K562 (cell line): ENCODE measurements around the gene MTA2. TPM values are rescaled to one million over a fixed set of nuclear protein-coding genes. Genes with fewer than 3 reads are reported as not detected.

Experiments used
- DIDO1 ChIP-seq: fragments of 450-650 bp; IDR thresholded peaks from 2 replicates; pipeline ENCODE4 v1.6.1; 2016; ENCODE audit warnings: low read depth, missing biosample characterization, missing genetic modification characterization
- ESRRB ChIP-seq: fragments of 250-450 bp; sonication (Bioruptor Pico); IDR thresholded peaks from 2 replicates; pipeline ENCODE4 v1.5.0; 2020; ENCODE audit warnings: mild to moderate bottlenecking, moderate library complexity, borderline replicate concordance
- EZH2 ChIP-seq: IDR thresholded peaks from 2 replicates; pipeline ENCODE4 v1.6.1; 2012; ENCODE audit warnings: low read depth, mild to moderate bottlenecking, inconsistent platforms, low read length, borderline replicate concordance
- FOXJ3 ChIP-seq: sonication (generic); formaldehyde crosslinking; IDR thresholded peaks from 2 replicates; pipeline ENCODE4 v1.4.0; 2020; ENCODE audit warnings: mild to moderate bottlenecking, missing genetic modification reagents
- GABPB2 ChIP-seq: fragments of 250-450 bp; sonication (Bioruptor Pico); conservative IDR thresholded peaks from 2 replicates; pipeline ENCODE4 v1.5.1; 2021; ENCODE audit warnings: mild to moderate bottlenecking
- HNRNPH1 ChIP-seq: fragments of 200-400 bp; formaldehyde crosslinking; optimal IDR thresholded peaks from 2 replicates; pipeline ENCODE3; 2017; ENCODE audit warnings: low read depth, mild to moderate bottlenecking, low read length, moderate library complexity
- L3MBTL2 ChIP-seq: fragments of 450-650 bp; IDR thresholded peaks from 2 replicates; pipeline ENCODE4 v1.6.1; 2016; ENCODE audit warnings: mild to moderate bottlenecking, moderate library complexity
- MCM5 ChIP-seq: fragments of 450-650 bp; IDR thresholded peaks from 2 replicates; pipeline ENCODE4 v1.6.1; 2016; ENCODE audit warnings: low read depth
- MTF1 ChIP-seq: fragments of 250-450 bp; sonication (Bioruptor Pico); IDR thresholded peaks from 2 replicates; pipeline ENCODE4 v1.9.0; 2021; ENCODE audit warnings: moderate library complexity, mild to moderate bottlenecking, inconsistent platforms, borderline replicate concordance
- NR1H2 ChIP-seq: sonication (generic); formaldehyde crosslinking; IDR thresholded peaks from 2 replicates; pipeline ENCODE4 v1.4.0; 2020; ENCODE audit warnings: mild to moderate bottlenecking, missing genetic modification reagents
- NR2C2 ChIP-seq, 2 experiments: fragments of 200-800 bp in 1 of 2; sonication (Bioruptor generic) in 1 of 2; sonication (generic) in 1 of 2; formaldehyde crosslinking in 1 of 2; IDR thresholded peaks; 2 replicates each; pipeline versions ENCODE4 v1.6.1 to v1.8.0; 2016 to 2022; ENCODE audit warnings: mild to moderate bottlenecking in 1 of 2, missing compliant biosample characterization in 1 of 2, missing genetic modification characterization in 1 of 2, missing genetic modification reagents in 1 of 2
- PTRF ChIP-seq: fragments of 450-650 bp; IDR thresholded peaks from 2 replicates; pipeline ENCODE4 v1.6.1; 2016; ENCODE audit warnings: mild to moderate bottlenecking, missing genetic modification characterization, missing compliant biosample characterization
- SIN3A ChIP-seq, 2 experiments: fragments of 150-350 bp in 1 of 2; IDR thresholded peaks; 2 replicates each; pipeline ENCODE4 v1.6.1; 2011 to 2016; ENCODE audit warnings: borderline replicate concordance in 2 of 2, low read depth in 2 of 2, low read length in 2 of 2, mild to moderate bottlenecking in 2 of 2, moderate library complexity in 2 of 2; ENCODE audit not compliant: control insufficient read depth in 1 of 2
- STAG1 ChIP-seq: sonication (generic); formaldehyde crosslinking; IDR thresholded peaks from 2 replicates; pipeline ENCODE4 v1.5.0; 2020; ENCODE audit warnings: missing genetic modification reagents, borderline replicate concordance
- XRCC4 ChIP-seq: IDR thresholded peaks from one replicate; pipeline ENCODE4 v1.6.1; 2011; ENCODE audit not compliant: insufficient read depth, insufficient read length; ENCODE audit errors: extremely low read depth
- ZBTB8A ChIP-seq: fragments of 450-650 bp; IDR thresholded peaks from 2 replicates; pipeline ENCODE4 v1.6.1; 2018; ENCODE audit warnings: mild to moderate bottlenecking, moderate library complexity; ENCODE audit not compliant: partially characterized antibody
- ZKSCAN1 ChIP-seq: fragments of 150-350 bp; IDR thresholded peaks from 2 replicates; pipeline ENCODE4 v1.6.1; 2016; ENCODE audit warnings: low read depth, low read length
- ZNF143 ChIP-seq: sonication (generic); formaldehyde crosslinking; IDR thresholded peaks from 2 replicates; pipeline ENCODE4 v1.9.0; 2022; ENCODE audit warnings: mild to moderate bottlenecking, missing genetic modification reagents
- ZNF274 ChIP-seq: IDR thresholded peaks from 2 replicates; pipeline ENCODE4 v1.6.1; 2011; ENCODE audit warnings: low read depth, mild to moderate bottlenecking, low read length, moderate library complexity, borderline replicate concordance
- polyA plus RNA-seq, 8 experiments: library from polyadenylated mRNA; depleted of rRNA in 4 of 8; stranded (reverse) in 5 of 8; unstranded in 3 of 8; fragments of >200 nt; fragmentation: Nextera tagmentation in 2 of 8; fragmentation: Illumina TruSeq in 1 of 8; extraction: Ambion mirVana in 2 of 8; extraction: Trizol in 1 of 8; gene quantifications; 2 replicates each; pipeline versions ENCODE4 v1.2.1 to v1.2.3, GENCODE V29; 2011 to 2014; ENCODE audit warnings: inconsistent platforms in 1 of 8, missing spikeins in 1 of 8
- total RNA-seq, 7 experiments: library from RNA; depleted of rRNA in 6 of 7; stranded (reverse); fragments of >200 nt in 6 of 7; fragmentation: Illumina TruSeq in 2 of 7; extraction: Trizol in 2 of 7; gene quantifications; 2 replicates each; pipeline versions ENCODE4 v1.2.1 to v1.2.3, GENCODE V29; 2011 to 2021; ENCODE audit warnings: low replicate concordance in 1 of 7
- TF ChIP-seq, protein P1 (sequence below): fragments of 450-650 bp; IDR thresholded peaks from 2 replicates; pipeline ENCODE4 v1.7.1; 2018; ENCODE audit warnings: mild to moderate bottlenecking, low read depth; ENCODE audit not compliant: partially characterized antibody
- TF ChIP-seq, protein P2 (sequence below): sonication (generic); formaldehyde crosslinking; IDR thresholded peaks from 2 replicates; pipeline ENCODE4 v1.8.0; 2022; ENCODE audit warnings: mild to moderate bottlenecking, missing genetic modification reagents

Gene MTA2
- total and polyA plus RNA-seq, 9 of the 15 experiments (the other 6 are each of a cell fraction or from before 2014, with no cell fraction given), result 6.2 to 220 (median 172) TPM

DNA sequence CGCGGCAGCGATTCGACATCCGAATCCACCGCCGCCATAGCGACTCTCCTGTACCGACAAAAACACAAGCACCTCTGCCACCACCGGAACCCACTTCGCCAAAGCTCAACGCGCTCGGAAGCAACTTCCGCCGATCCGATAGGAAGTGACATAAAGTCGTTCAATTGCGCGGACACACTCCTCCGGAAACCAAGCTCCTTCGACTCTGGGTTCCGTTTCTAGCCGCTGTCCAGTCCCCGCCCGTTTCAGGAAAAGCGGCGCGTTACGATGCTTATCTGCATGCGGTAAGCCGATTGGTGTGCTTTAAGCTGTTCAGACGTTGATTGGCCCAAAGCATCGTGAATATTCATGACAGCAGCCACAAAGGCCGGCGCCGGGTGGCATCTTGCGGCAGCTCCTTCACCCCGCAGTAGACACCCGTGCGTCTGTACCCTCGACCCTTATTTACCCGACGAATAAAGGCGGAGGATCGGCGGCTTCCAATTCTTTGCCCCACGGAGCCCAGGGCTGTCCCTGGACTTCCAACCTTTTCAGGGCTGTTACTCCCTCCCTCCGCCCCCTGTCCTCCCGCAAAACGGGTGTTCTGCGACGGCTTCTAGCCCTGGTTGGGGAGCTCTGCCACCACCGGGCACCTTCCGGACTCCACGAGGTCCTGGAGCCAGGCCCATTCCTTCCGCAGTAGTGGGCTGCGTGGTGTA lies 10.1 kb downstream of the MTA2 start, which contains the start of gene TUT1 (continued):
- TF ChIP-seq, protein P1, sequence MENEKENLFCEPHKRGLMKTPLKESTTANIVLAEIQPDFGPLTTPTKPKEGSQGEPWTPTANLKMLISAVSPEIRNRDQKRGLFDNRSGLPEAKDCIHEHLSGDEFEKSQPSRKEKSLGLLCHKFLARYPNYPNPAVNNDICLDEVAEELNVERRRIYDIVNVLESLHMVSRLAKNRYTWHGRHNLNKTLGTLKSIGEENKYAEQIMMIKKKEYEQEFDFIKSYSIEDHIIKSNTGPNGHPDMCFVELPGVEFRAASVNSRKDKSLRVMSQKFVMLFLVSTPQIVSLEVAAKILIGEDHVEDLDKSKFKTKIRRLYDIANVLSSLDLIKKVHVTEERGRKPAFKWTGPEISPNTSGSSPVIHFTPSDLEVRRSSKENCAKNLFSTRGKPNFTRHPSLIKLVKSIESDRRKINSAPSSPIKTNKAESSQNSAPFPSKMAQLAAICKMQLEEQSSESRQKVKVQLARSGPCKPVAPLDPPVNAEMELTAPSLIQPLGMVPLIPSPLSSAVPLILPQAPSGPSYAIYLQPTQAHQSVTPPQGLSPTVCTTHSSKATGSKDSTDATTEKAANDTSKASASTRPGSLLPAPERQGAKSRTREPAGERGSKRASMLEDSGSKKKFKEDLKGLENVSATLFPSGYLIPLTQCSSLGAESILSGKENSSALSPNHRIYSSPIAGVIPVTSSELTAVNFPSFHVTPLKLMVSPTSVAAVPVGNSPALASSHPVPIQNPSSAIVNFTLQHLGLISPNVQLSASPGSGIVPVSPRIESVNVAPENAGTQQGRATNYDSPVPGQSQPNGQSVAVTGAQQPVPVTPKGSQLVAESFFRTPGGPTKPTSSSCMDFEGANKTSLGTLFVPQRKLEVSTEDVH, result peak; percentile 97
- no peak for TF ChIP-seq GABPB2
- peak; percentile 67; the same call in 1 of the 2 replicates for TF ChIP-seq L3MBTL2
- TF ChIP-seq XRCC4, result no peak
- peak; percentile 93 for TF ChIP-seq DIDO1
- no peak for TF ChIP-seq ZNF143 (CRISPR knock-in tag)
- no peak for TF ChIP-seq ESRRB (CRISPR knock-in tag)
- TF ChIP-seq, protein P2, sequence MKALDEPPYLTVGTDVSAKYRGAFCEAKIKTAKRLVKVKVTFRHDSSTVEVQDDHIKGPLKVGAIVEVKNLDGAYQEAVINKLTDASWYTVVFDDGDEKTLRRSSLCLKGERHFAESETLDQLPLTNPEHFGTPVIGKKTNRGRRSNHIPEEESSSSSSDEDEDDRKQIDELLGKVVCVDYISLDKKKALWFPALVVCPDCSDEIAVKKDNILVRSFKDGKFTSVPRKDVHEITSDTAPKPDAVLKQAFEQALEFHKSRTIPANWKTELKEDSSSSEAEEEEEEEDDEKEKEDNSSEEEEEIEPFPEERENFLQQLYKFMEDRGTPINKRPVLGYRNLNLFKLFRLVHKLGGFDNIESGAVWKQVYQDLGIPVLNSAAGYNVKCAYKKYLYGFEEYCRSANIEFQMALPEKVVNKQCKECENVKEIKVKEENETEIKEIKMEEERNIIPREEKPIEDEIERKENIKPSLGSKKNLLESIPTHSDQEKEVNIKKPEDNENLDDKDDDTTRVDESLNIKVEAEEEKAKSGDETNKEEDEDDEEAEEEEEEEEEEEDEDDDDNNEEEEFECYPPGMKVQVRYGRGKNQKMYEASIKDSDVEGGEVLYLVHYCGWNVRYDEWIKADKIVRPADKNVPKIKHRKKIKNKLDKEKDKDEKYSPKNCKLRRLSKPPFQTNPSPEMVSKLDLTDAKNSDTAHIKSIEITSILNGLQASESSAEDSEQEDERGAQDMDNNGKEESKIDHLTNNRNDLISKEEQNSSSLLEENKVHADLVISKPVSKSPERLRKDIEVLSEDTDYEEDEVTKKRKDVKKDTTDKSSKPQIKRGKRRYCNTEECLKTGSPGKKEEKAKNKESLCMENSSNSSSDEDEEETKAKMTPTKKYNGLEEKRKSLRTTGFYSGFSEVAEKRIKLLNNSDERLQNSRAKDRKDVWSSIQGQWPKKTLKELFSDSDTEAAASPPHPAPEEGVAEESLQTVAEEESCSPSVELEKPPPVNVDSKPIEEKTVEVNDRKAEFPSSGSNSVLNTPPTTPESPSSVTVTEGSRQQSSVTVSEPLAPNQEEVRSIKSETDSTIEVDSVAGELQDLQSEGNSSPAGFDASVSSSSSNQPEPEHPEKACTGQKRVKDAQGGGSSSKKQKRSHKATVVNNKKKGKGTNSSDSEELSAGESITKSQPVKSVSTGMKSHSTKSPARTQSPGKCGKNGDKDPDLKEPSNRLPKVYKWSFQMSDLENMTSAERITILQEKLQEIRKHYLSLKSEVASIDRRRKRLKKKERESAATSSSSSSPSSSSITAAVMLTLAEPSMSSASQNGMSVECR (CRISPR knock-in tag), result peak; percentile 92; the same call in 1 of the 2 replicates
- TF ChIP-seq ZNF274, result no peak
- TF ChIP-seq ZKSCAN1, result peak; percentile 80
- no peak for TF ChIP-seq FOXJ3
- no peak for TF ChIP-seq MCM5
- no peak for TF ChIP-seq MTF1 (CRISPR knock-in tag)
- peak; percentile 20 to 96; a peak in 3 of 4 replicates for TF ChIP-seq SIN3A (IDR thresholded peaks at IDR 0.05; ENCODE audit: borderline replicate concordance in 2 of 2, control insufficient read depth in 1 of 2, low read depth in 2 of 2, low read length in 2 of 2)
- TF ChIP-seq ZBTB8A, result no peak
- TF ChIP-seq EZH2, result no peak
- TF ChIP-seq HNRNPH1, result no peak
- TF ChIP-seq STAG1 (CRISPR knock-in tag), result no peak
- TF ChIP-seq NR2C2 (CRISPR knock-in tag; IDR thresholded peaks at IDR 0.05), result peak; percentile 70; the same call in 1 of the 2 replicates
- TF ChIP-seq NR2C2 (tag; IDR thresholded peaks at IDR 0.05), result peak; percentile 82
- no peak for TF ChIP-seq PTRF (tag)
- TF ChIP-seq NR1H2 (CRISPR knock-in tag), result no peak
